Measurements from ENCODE around the gene PPP1R13B.

- TF ChIP-seq, protein P1, sequence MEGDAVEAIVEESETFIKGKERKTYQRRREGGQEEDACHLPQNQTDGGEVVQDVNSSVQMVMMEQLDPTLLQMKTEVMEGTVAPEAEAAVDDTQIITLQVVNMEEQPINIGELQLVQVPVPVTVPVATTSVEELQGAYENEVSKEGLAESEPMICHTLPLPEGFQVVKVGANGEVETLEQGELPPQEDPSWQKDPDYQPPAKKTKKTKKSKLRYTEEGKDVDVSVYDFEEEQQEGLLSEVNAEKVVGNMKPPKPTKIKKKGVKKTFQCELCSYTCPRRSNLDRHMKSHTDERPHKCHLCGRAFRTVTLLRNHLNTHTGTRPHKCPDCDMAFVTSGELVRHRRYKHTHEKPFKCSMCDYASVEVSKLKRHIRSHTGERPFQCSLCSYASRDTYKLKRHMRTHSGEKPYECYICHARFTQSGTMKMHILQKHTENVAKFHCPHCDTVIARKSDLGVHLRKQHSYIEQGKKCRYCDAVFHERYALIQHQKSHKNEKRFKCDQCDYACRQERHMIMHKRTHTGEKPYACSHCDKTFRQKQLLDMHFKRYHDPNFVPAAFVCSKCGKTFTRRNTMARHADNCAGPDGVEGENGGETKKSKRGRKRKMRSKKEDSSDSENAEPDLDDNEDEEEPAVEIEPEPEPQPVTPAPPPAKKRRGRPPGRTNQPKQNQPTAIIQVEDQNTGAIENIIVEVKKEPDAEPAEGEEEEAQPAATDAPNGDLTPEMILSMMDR (IDR thresholded peaks at IDR 0.05) = no peak
- no peak for TF ChIP-seq POLR2AphosphoS5 (IDR thresholded peaks at IDR 0.05)
- no peak for TF ChIP-seq EP300 (IDR thresholded peaks at IDR 0.05)
- TF ChIP-seq POLR2A (IDR thresholded peaks at IDR 0.05; ENCODE audit: low read depth) = no peak
Measured at GRCh38 chr14:103765526-103765925, 81.8 kb downstream of the PPP1R13B start.
